ENCODE data around the gene EPS8L2.
A peak's percentile ranks its signal among the peaks of the same experiment; 100 is the strongest.
"Not testable (repeated sequence)": the region's sequence is repeated elsewhere in the genome, so short reads cannot be mapped to it uniquely, and the experiment has no call there.

Gene EPS8L2

GRCh38 chr11:724778-725386, 18.9 kb downstream of the EPS8L2 start:
- no peak overlapping the region for H3K9ac ChIP-seq (ENCODE audit: low read depth in 1 of 2, low read length in 2 of 2)
- no peak overlapping the region for H3K4me3 ChIP-seq (ENCODE audit: low read depth in 1 of 2, low read length in 2 of 2)
- H3K27ac ChIP-seq (ENCODE audit: low read depth, low read length): no peak overlapping the region
- H3K9me3 ChIP-seq (ENCODE audit: control insufficient read depth in 1 of 2, low read length in 2 of 2): no peaks in the 10 kb centered on the region
- H3K4me1 ChIP-seq (ENCODE audit: control insufficient read depth in 1 of 2, insufficient read depth in 2 of 2, low read length in 2 of 2): peaks cover 38 to 47% of the 10 kb centered on the region in 2 donors
- peaks cover 4 to 6% of the 10 kb centered on the region in 2 donors for H3K27me3 ChIP-seq (ENCODE audit: control insufficient read depth in 1 of 2, insufficient read depth in 2 of 2, low read length in 2 of 2)
- H3K36me3 ChIP-seq (ENCODE audit: control insufficient read depth in 1 of 2, insufficient read depth in 2 of 2, low read length in 2 of 2): peaks cover 0 to 18% of the 10 kb centered on the region in 2 donors

- Histone ChIP-seq H3K27me3 (ENCODE audit: control insufficient read depth in 1 of 2, insufficient read depth in 2 of 2, low read length in 2 of 2) (peaks cover 4 to 6% of the 10 kb centered on the region in 2 donors), H3K27ac (ENCODE audit: low read depth, low read length) (peak overlapping the region; percentile 42), H3K4me3 (ENCODE audit: low read depth in 1 of 2, low read length in 2 of 2) (peak overlapping the region; percentile 8 to 36), H3K9me3 (ENCODE audit: control insufficient read depth in 1 of 2, low read length in 2 of 2) (no peaks in the 10 kb centered on the region), H3K36me3 (ENCODE audit: control insufficient read depth in 1 of 2, insufficient read depth in 2 of 2, low read length in 2 of 2) (peaks cover 0 to 12% of the 10 kb centered on the region in 2 donors), H3K9ac (ENCODE audit: low read depth in 1 of 2, low read length in 2 of 2) (no peak overlapping the region), H3K4me1 (ENCODE audit: control insufficient read depth in 1 of 2, insufficient read depth in 2 of 2, low read length in 2 of 2) (peaks cover 36 to 47% of the 10 kb centered on the region in 2 donors)
Observed at GRCh38 chr11:725624-726202, 19.7 kb downstream of the EPS8L2 start.

- H3K36me3 ChIP-seq (ENCODE audit: control insufficient read depth in 1 of 2, insufficient read depth in 2 of 2, low read length in 2 of 2): peaks cover 0 to 12% of the 10 kb centered on the region in 2 donors
- peak overlapping the region in 1 of 2 donors; percentile 32 for H3K4me3 ChIP-seq (ENCODE audit: low read depth in 1 of 2, low read length in 2 of 2)
- no peaks in the 10 kb centered on the region for H3K9me3 ChIP-seq (ENCODE audit: control insufficient read depth in 1 of 2, low read length in 2 of 2)
- peak overlapping the region; percentile 42 for H3K27ac ChIP-seq (ENCODE audit: low read depth, low read length)
- H3K4me1 ChIP-seq (ENCODE audit: control insufficient read depth in 1 of 2, insufficient read depth in 2 of 2, low read length in 2 of 2): peaks cover 31 to 40% of the 10 kb centered on the region in 2 donors
- peaks cover under 1 to 4% of the 10 kb centered on the region in 2 donors for H3K27me3 ChIP-seq (ENCODE audit: control insufficient read depth in 1 of 2, insufficient read depth in 2 of 2, low read length in 2 of 2)
- H3K9ac ChIP-seq (ENCODE audit: low read depth in 1 of 2, low read length in 2 of 2): peak overlapping the region in 1 of 2 donors; percentile 18
Observed at GRCh38 chr11:726278-727220, 20.5 kb downstream of the EPS8L2 start.

- H3K9me3 ChIP-seq (ENCODE audit: control insufficient read depth in 1 of 2, low read length in 2 of 2): no peaks in the 10 kb centered on the region
- H3K9ac ChIP-seq (ENCODE audit: low read depth in 1 of 2, low read length in 2 of 2): no peak overlapping the region
- peaks cover 23 to 34% of the 10 kb centered on the region in 2 donors for H3K4me1 ChIP-seq (ENCODE audit: control insufficient read depth in 1 of 2, insufficient read depth in 2 of 2, low read length in 2 of 2)
- H3K36me3 ChIP-seq (ENCODE audit: control insufficient read depth in 1 of 2, insufficient read depth in 2 of 2, low read length in 2 of 2): peaks cover 0 to 12% of the 10 kb centered on the region in 2 donors
- H3K4me3 ChIP-seq (ENCODE audit: low read depth in 1 of 2, low read length in 2 of 2): no peak overlapping the region
- peaks cover 0 to under 1% of the 10 kb centered on the region in 2 donors for H3K27me3 ChIP-seq (ENCODE audit: control insufficient read depth in 1 of 2, insufficient read depth in 2 of 2, low read length in 2 of 2)
- H3K27ac ChIP-seq (ENCODE audit: low read depth, low read length): no peak overlapping the region
Observed at GRCh38 chr11:727281-727701, 21.3 kb downstream of the EPS8L2 start.

GRCh38 chr11:727859-728748, 22.1 kb downstream of the EPS8L2 start:
- peak overlapping the region in 1 of 2 donors; percentile 10 for H3K9ac ChIP-seq (ENCODE audit: low read depth in 1 of 2, low read length in 2 of 2)
- H3K4me3 ChIP-seq (ENCODE audit: low read depth in 1 of 2, low read length in 2 of 2): no peak overlapping the region
- H3K36me3 ChIP-seq (ENCODE audit: control insufficient read depth in 1 of 2, insufficient read depth in 2 of 2, low read length in 2 of 2): peaks cover 0 to 12% of the 10 kb centered on the region in 2 donors
- no peaks in the 10 kb centered on the region for H3K9me3 ChIP-seq (ENCODE audit: control insufficient read depth in 1 of 2, low read length in 2 of 2)
- H3K27me3 ChIP-seq (ENCODE audit: control insufficient read depth in 1 of 2, insufficient read depth in 2 of 2, low read length in 2 of 2): no peaks in the 10 kb centered on the region
- H3K4me1 ChIP-seq (ENCODE audit: control insufficient read depth in 1 of 2, insufficient read depth in 2 of 2, low read length in 2 of 2): peaks cover 22 to 32% of the 10 kb centered on the region in 2 donors
- H3K27ac ChIP-seq (ENCODE audit: low read depth, low read length): no peak overlapping the region

- no peaks in the 10 kb centered on the region for H3K9me3 ChIP-seq (ENCODE audit: control insufficient read depth in 1 of 2, low read length in 2 of 2)
- H3K9ac ChIP-seq (ENCODE audit: low read depth in 1 of 2, low read length in 2 of 2): peak overlapping the region in 1 of 2 donors; percentile 10
- H3K4me1 ChIP-seq (ENCODE audit: control insufficient read depth in 1 of 2, insufficient read depth in 2 of 2, low read length in 2 of 2): peaks cover 22 to 32% of the 10 kb centered on the region in 2 donors
- H3K4me3 ChIP-seq (ENCODE audit: low read depth in 1 of 2, low read length in 2 of 2): no peak overlapping the region
- H3K27ac ChIP-seq (ENCODE audit: low read depth, low read length): no peak overlapping the region
- peaks cover 0 to 7% of the 10 kb centered on the region in 2 donors for H3K36me3 ChIP-seq (ENCODE audit: control insufficient read depth in 1 of 2, insufficient read depth in 2 of 2, low read length in 2 of 2)
- no peaks in the 10 kb centered on the region for H3K27me3 ChIP-seq (ENCODE audit: control insufficient read depth in 1 of 2, insufficient read depth in 2 of 2, low read length in 2 of 2)
Observed at GRCh38 chr11:728901-729491, 23.0 kb downstream of the EPS8L2 start.

GRCh38 chr11:729492-730074, 23.6 kb downstream of the EPS8L2 start:
- H3K27me3 ChIP-seq (ENCODE audit: control insufficient read depth in 1 of 2, insufficient read depth in 2 of 2, low read length in 2 of 2): no peaks in the 10 kb centered on the region
- peaks cover 0 to 2% of the 10 kb centered on the region in 2 donors for H3K36me3 ChIP-seq (ENCODE audit: control insufficient read depth in 1 of 2, insufficient read depth in 2 of 2, low read length in 2 of 2)
- no peaks in the 10 kb centered on the region for H3K9me3 ChIP-seq (ENCODE audit: control insufficient read depth in 1 of 2, low read length in 2 of 2)
- peak overlapping the region in 1 of 2 donors; percentile 10 for H3K9ac ChIP-seq (ENCODE audit: low read depth in 1 of 2, low read length in 2 of 2)
- no peak overlapping the region for H3K27ac ChIP-seq (ENCODE audit: low read depth, low read length)
- H3K4me1 ChIP-seq (ENCODE audit: control insufficient read depth in 1 of 2, insufficient read depth in 2 of 2, low read length in 2 of 2): peaks cover 21 to 28% of the 10 kb centered on the region in 2 donors
- no peak overlapping the region for H3K4me3 ChIP-seq (ENCODE audit: low read depth in 1 of 2, low read length in 2 of 2)

GRCh38 chr11:733072-733471, 27.0 kb downstream of the EPS8L2 start:
- peaks cover 0 to 2% of the 10 kb centered on the region in 2 donors for H3K4me1 ChIP-seq (ENCODE audit: control insufficient read depth in 1 of 2, insufficient read depth in 2 of 2, low read length in 2 of 2)
- H3K27me3 ChIP-seq (ENCODE audit: control insufficient read depth in 1 of 2, insufficient read depth in 2 of 2, low read length in 2 of 2): no peaks in the 10 kb centered on the region
- H3K27ac ChIP-seq (ENCODE audit: low read depth, low read length): no peak overlapping the region
- H3K9ac ChIP-seq (ENCODE audit: low read depth in 1 of 2, low read length in 2 of 2): no peak overlapping the region
- H3K36me3 ChIP-seq (ENCODE audit: control insufficient read depth in 1 of 2, insufficient read depth in 2 of 2, low read length in 2 of 2): no peaks in the 10 kb centered on the region
- no peaks in the 10 kb centered on the region for H3K9me3 ChIP-seq (ENCODE audit: control insufficient read depth in 1 of 2, low read length in 2 of 2)
- H3K4me3 ChIP-seq (ENCODE audit: low read depth in 1 of 2, low read length in 2 of 2): no peak overlapping the region

GRCh38 chr11:734541-734940, 28.5 kb downstream of the EPS8L2 start:
- H3K27me3 ChIP-seq (ENCODE audit: control insufficient read depth in 1 of 2, insufficient read depth in 2 of 2, low read length in 2 of 2); H3K36me3 ChIP-seq (ENCODE audit: control insufficient read depth in 1 of 2, insufficient read depth in 2 of 2, low read length in 2 of 2); H3K9ac ChIP-seq (ENCODE audit: low read depth in 1 of 2, low read length in 2 of 2); H3K4me3 ChIP-seq (ENCODE audit: low read depth in 1 of 2, low read length in 2 of 2); H3K27ac ChIP-seq (ENCODE audit: low read depth, low read length); H3K9me3 ChIP-seq (ENCODE audit: control insufficient read depth in 1 of 2, low read length in 2 of 2); H3K4me1 ChIP-seq (ENCODE audit: control insufficient read depth in 1 of 2, insufficient read depth in 2 of 2, low read length in 2 of 2): not testable (repeated sequence)

Measured in duodenal mucosa (tissue), 2 donors.